ENCODE results near the gene ANTXR1.
"Not testable (repeated sequence)": the region's sequence is repeated elsewhere in the genome, so short reads cannot be mapped to it uniquely, and the experiment has no call there.

ANTXR1 gene

GRCh38 chr2:69222953-69223658 is 210.1 kb downstream of the ANTXR1 start:
- Histone ChIP-seq H3K4me3 (ENCODE audit: low read length) (no peak overlapping the region), H3K4me2 (ENCODE audit: low read length) (no peak overlapping the region), H3K36me3 (ENCODE audit: insufficient read depth, low read length) (peaks cover 18% of the 10 kb centered on the region), H3K9me3 (replicated peaks; ENCODE audit: low read length) (no peaks in the 10 kb centered on the region), H3K4me1 (ENCODE audit: control insufficient read depth, insufficient read depth, low read length) (peaks cover 51% of the 10 kb centered on the region), H3K9ac (ENCODE audit: low read depth, low read length) (peak overlapping the region; percentile 55), H3K27me3 (ENCODE audit: control insufficient read depth, insufficient read depth, low read length) (no peaks in the 10 kb centered on the region)

GRCh38 chr2:69223759-69224511 is 211.0 kb downstream of the ANTXR1 start:
- H3K36me3 ChIP-seq (ENCODE audit: insufficient read depth, low read length) = peaks cover 20% of the 10 kb centered on the region
- H3K9ac ChIP-seq (ENCODE audit: low read depth, low read length) = no peak overlapping the region
- H3K9me3 ChIP-seq (replicated peaks; ENCODE audit: low read length) = no peaks in the 10 kb centered on the region
- no peak overlapping the region for H3K4me2 ChIP-seq (ENCODE audit: low read length)
- no peaks in the 10 kb centered on the region for H3K27me3 ChIP-seq (ENCODE audit: control insufficient read depth, insufficient read depth, low read length)
- no peak overlapping the region for H3K4me3 ChIP-seq (ENCODE audit: low read length)
- peaks cover 51% of the 10 kb centered on the region for H3K4me1 ChIP-seq (ENCODE audit: control insufficient read depth, insufficient read depth, low read length)

GRCh38 chr2:69224512-69224837 is 211.5 kb downstream of the ANTXR1 start:
- H3K9ac ChIP-seq (ENCODE audit: low read depth, low read length) = no peak overlapping the region
- H3K4me1 ChIP-seq (ENCODE audit: control insufficient read depth, insufficient read depth, low read length) = peaks cover 51% of the 10 kb centered on the region
- no peak overlapping the region for H3K4me3 ChIP-seq (ENCODE audit: low read length)
- peaks cover 20% of the 10 kb centered on the region for H3K36me3 ChIP-seq (ENCODE audit: insufficient read depth, low read length)
- H3K9me3 ChIP-seq (replicated peaks; ENCODE audit: low read length) = no peaks in the 10 kb centered on the region
- H3K4me2 ChIP-seq (ENCODE audit: low read length) = no peak overlapping the region
- H3K27me3 ChIP-seq (ENCODE audit: control insufficient read depth, insufficient read depth, low read length) = no peaks in the 10 kb centered on the region

- H3K27me3 ChIP-seq (ENCODE audit: control insufficient read depth, insufficient read depth, low read length) = no peaks in the 10 kb centered on the region
- no peak overlapping the region for H3K9ac ChIP-seq (ENCODE audit: low read depth, low read length)
- peaks cover 25% of the 10 kb centered on the region for H3K36me3 ChIP-seq (ENCODE audit: insufficient read depth, low read length)
- no peak overlapping the region for H3K4me3 ChIP-seq (ENCODE audit: low read length)
- no peak overlapping the region for H3K4me2 ChIP-seq (ENCODE audit: low read length)
- peaks cover 50% of the 10 kb centered on the region for H3K4me1 ChIP-seq (ENCODE audit: control insufficient read depth, insufficient read depth, low read length)
- no peaks in the 10 kb centered on the region for H3K9me3 ChIP-seq (replicated peaks; ENCODE audit: low read length)
These were observed 213.0 kb downstream of the ANTXR1 start for GRCh38 chr2:69225933-69226332.

- no peak overlapping the region for H3K4me2 ChIP-seq (ENCODE audit: low read length)
- peaks cover 33% of the 10 kb centered on the region for H3K36me3 ChIP-seq (ENCODE audit: insufficient read depth, low read length)
- no peak overlapping the region for H3K4me3 ChIP-seq (ENCODE audit: low read length)
- H3K9me3 ChIP-seq (replicated peaks; ENCODE audit: low read length) = no peaks in the 10 kb centered on the region
- no peak overlapping the region for H3K9ac ChIP-seq (ENCODE audit: low read depth, low read length)
- H3K27me3 ChIP-seq (ENCODE audit: control insufficient read depth, insufficient read depth, low read length) = no peaks in the 10 kb centered on the region
- H3K4me1 ChIP-seq (ENCODE audit: control insufficient read depth, insufficient read depth, low read length) = peaks cover 41% of the 10 kb centered on the region
These were observed 213.9 kb downstream of the ANTXR1 start for GRCh38 chr2:69226903-69227302.

- Histone ChIP-seq H3K9me3 (replicated peaks; ENCODE audit: low read length) (no peaks in the 10 kb centered on the region), H3K4me3 (ENCODE audit: low read length) (no peak overlapping the region), H3K4me1 (ENCODE audit: control insufficient read depth, insufficient read depth, low read length) (peaks cover 33% of the 10 kb centered on the region), H3K9ac (ENCODE audit: low read depth, low read length) (no peak overlapping the region), H3K27me3 (ENCODE audit: control insufficient read depth, insufficient read depth, low read length) (no peaks in the 10 kb centered on the region), H3K4me2 (ENCODE audit: low read length) (no peak overlapping the region), H3K36me3 (ENCODE audit: insufficient read depth, low read length) (peaks cover 34% of the 10 kb centered on the region)
These were observed 214.7 kb downstream of the ANTXR1 start for GRCh38 chr2:69227716-69228115.

GRCh38 chr2:69230946-69231345 is 218.0 kb downstream of the ANTXR1 start:
- H3K4me1 ChIP-seq (ENCODE audit: control insufficient read depth, insufficient read depth, low read length); H3K9ac ChIP-seq (ENCODE audit: low read depth, low read length); H3K4me2 ChIP-seq (ENCODE audit: low read length); H3K4me3 ChIP-seq (ENCODE audit: low read length); H3K27me3 ChIP-seq (ENCODE audit: control insufficient read depth, insufficient read depth, low read length); H3K9me3 ChIP-seq (replicated peaks; ENCODE audit: low read length): not testable (repeated sequence)
- H3K36me3 ChIP-seq (ENCODE audit: insufficient read depth, low read length) = peaks cover 24% of the 10 kb centered on the region

- H3K27me3 ChIP-seq (ENCODE audit: control insufficient read depth, insufficient read depth, low read length) = no peaks in the 10 kb centered on the region
- H3K9ac ChIP-seq (ENCODE audit: low read depth, low read length) = no peak overlapping the region
- no peak overlapping the region for H3K4me3 ChIP-seq (ENCODE audit: low read length)
- no peaks in the 10 kb centered on the region for H3K9me3 ChIP-seq (replicated peaks; ENCODE audit: low read length)
- no peak overlapping the region for H3K4me2 ChIP-seq (ENCODE audit: low read length)
- H3K4me1 ChIP-seq (ENCODE audit: control insufficient read depth, insufficient read depth, low read length) = peaks cover 2% of the 10 kb centered on the region
- peaks cover 20% of the 10 kb centered on the region for H3K36me3 ChIP-seq (ENCODE audit: insufficient read depth, low read length)
These were observed 218.8 kb downstream of the ANTXR1 start for GRCh38 chr2:69231612-69232277.

GRCh38 chr2:69235835-69236234 is 222.9 kb downstream of the ANTXR1 start:
- H3K9me3 ChIP-seq (replicated peaks; ENCODE audit: low read length); H3K27me3 ChIP-seq (ENCODE audit: control insufficient read depth, insufficient read depth, low read length); H3K4me2 ChIP-seq (ENCODE audit: low read length); H3K4me3 ChIP-seq (ENCODE audit: low read length); H3K9ac ChIP-seq (ENCODE audit: low read depth, low read length): not testable (repeated sequence)
- peaks cover 14% of the 10 kb centered on the region for H3K36me3 ChIP-seq (ENCODE audit: insufficient read depth, low read length)
- peaks cover 19% of the 10 kb centered on the region for H3K4me1 ChIP-seq (ENCODE audit: control insufficient read depth, insufficient read depth, low read length)

- H3K36me3 ChIP-seq (ENCODE audit: insufficient read depth, low read length) = peaks cover 12% of the 10 kb centered on the region
- no peaks in the 10 kb centered on the region for H3K27me3 ChIP-seq (ENCODE audit: control insufficient read depth, insufficient read depth, low read length)
- no peak overlapping the region for H3K4me2 ChIP-seq (ENCODE audit: low read length)
- peaks cover 32% of the 10 kb centered on the region for H3K4me1 ChIP-seq (ENCODE audit: control insufficient read depth, insufficient read depth, low read length)
- H3K4me3 ChIP-seq (ENCODE audit: low read length) = no peak overlapping the region
- H3K9me3 ChIP-seq (replicated peaks; ENCODE audit: low read length) = no peaks in the 10 kb centered on the region
- no peak overlapping the region for H3K9ac ChIP-seq (ENCODE audit: low read depth, low read length)
These were observed 224.2 kb downstream of the ANTXR1 start for GRCh38 chr2:69237070-69237670.

GRCh38 chr2:69238449-69239031 is 225.6 kb downstream of the ANTXR1 start:
- Histone ChIP-seq H3K4me2 (ENCODE audit: low read length) (no peak overlapping the region), H3K36me3 (ENCODE audit: insufficient read depth, low read length) (peaks cover 12% of the 10 kb centered on the region), H3K4me1 (ENCODE audit: control insufficient read depth, insufficient read depth, low read length) (peaks cover 46% of the 10 kb centered on the region), H3K27me3 (ENCODE audit: control insufficient read depth, insufficient read depth, low read length) (no peaks in the 10 kb centered on the region), H3K9me3 (replicated peaks; ENCODE audit: low read length) (no peaks in the 10 kb centered on the region), H3K9ac (ENCODE audit: low read depth, low read length) (peak overlapping the region; percentile 2), H3K4me3 (ENCODE audit: low read length) (no peak overlapping the region)

All from skeletal muscle satellite cell (primary cell).